GM19397 (cell line): ENCODE results near the gene NT5C3A.
"Not testable (repeated sequence)": the region's sequence is repeated elsewhere in the genome, so short reads cannot be mapped to it uniquely, and the experiment has no call there.

Experiments used
- ATAC-seq: cut with Tn5 transposase; IDR thresholded peaks from one replicate; pipeline ENCODE4 v1.9.1; 2021; ENCODE audit warnings: mild to moderate bottlenecking, moderate library complexity; ENCODE audit not compliant: unreplicated experiment

The NT5C3A gene

DNA sequence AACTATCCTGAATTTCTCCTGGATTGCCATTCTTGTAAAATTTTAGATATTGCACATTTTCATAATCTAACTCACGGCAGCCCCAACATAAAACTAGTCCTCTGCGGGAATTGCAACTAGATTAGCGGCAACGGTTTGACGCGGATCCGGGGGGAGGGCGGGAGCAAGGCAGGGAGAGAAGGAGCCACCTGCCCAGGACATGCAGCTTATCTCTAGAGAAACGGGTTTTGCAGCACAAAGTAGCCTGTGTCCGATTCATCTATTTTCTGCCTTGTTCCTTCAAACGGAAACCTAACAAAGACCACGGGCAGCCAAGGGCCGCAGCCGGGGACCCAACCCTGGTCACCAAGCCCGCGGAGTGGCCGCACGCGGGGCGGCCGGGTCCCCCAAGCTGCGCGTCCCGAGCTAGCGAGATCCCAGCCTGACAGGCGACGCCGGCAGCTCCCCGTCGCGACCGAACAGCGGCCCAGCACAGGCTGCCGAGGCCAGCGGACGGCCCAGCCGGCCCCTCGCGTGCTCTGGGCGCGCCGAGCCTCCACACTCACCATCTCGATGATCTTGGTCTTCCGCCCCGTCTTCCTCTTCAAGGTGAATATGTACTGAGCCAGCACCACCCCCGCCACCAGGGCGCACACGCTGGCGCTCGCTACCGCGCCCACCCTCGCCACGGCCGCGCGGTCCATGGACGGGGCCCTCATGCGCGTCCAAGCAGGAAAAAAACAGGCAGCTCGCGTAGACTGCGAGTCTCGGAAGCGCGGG lies at the start of gene NT5C3A:
NT5C3A (minus strand) TSS at position 754 of the 759 bp plus-strand sequence; CDS start at position 683, 71 bp downstream.
- peak; percentile 41 for ATAC-seq

DNA sequence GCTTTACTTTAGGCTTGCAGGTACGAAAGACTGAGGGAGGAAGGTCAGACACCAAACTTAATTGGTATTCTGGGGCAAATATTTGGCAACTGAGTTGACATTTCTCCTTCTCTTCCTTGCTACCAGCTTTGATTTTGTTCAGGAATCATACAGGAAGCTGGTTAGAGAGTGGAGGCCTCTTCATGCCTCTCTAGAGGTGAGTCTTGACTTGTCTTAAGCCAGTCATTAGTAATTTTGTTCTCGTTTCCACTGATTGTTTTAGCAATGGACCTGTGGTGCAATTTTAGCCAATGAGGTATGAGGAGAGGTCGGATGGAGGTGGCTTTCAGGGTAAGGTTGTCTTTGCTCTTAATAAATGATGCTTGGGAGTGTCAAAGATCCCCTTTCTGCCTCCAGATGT lies 49.0 kb upstream of the NT5C3A start:
- ATAC-seq, result no peak

- no peak for ATAC-seq
Observed at GRCh38 chr7:33109758-33110238, 47.2 kb upstream of the NT5C3A start.

DNA sequence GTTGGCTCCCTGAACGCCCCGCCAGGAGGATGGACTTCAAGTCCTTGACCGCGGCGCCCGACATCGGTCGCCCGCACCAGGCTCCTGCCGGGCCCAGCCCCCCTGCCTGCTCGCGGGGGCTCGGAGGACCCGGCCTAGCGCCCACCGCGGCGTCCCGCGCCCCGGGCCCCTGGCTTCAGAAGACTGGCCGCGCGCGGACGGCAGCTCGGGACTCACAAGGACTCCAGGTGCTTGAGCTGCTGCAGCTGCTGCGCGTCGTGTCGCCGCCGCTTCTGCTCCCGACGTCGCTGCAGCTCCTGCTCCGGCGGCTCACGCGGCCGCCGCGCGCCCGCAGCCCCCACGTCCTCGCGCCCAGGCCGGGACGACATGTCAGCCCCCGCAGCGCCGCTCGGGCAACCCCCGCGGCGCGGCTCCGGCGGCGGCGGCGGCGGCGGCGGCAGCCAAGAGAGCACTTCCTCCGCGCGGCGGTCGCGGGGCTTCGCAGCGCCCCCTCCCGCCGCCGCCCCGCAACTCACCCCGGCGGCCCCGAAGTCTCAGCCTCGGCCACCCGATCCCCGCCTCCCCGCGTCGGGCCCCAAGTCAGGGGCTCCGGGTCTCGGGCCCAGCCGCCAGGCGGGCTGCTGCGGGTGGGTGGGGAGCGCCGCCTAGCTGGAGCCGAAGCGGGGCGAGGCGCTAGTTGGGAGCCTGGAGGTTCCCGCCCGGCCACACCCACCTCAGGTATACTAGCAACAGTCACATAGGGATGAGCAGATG lies 46.6 kb upstream of the NT5C3A start, which contains the start of gene RP9:
RP9 (minus strand) TSS at position 400 of the 753 bp plus-strand sequence; CDS start at position 368, 32 bp downstream.
- ATAC-seq, result peak; percentile 89

DNA sequence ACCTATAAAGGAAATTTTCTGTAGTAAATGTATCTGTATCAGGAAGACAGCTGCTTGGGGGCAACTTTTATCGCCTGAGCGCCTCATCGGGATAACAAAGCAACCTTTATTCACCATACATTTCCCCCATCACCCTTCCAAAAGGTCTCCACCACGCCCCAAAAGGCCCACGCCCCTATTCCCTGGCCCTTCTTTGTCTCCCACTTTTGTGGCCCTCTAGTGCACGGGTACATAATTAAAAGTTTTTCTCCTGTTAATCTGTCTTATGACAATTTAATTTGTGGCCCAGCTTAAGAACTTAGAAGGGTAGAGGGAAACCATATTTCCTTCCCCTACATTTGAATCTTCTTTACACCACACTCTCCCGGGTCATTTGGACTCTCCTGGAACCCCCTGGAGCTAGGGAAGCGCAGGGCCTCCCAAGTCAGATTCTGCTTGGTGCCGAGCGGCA lies 46.0 kb upstream of the NT5C3A start:
- ATAC-seq, result peak; percentile 10

GRCh38 chr7:33107136-33108066 lies 44.8 kb upstream of the NT5C3A start:
- no peak for ATAC-seq

DNA sequence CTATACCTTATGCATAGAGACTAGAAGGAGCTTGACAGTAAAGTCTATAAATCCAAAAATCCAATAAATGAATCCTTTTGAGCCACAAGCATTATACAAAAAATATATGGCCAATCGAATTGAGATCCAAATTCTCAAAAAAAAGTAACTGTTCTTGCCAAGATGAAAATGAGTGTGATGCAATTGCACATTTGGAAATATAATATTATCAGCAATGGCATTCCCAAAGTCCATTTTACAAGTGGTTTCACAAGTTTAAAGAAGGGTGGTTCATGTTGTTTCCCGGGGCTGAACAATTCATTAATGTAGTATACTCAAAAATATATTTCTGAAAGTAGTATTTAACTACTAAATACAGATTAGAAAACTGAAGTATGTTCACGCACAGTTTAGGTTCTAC lies 39.3 kb upstream of the NT5C3A start:
- no peak for ATAC-seq

DNA sequence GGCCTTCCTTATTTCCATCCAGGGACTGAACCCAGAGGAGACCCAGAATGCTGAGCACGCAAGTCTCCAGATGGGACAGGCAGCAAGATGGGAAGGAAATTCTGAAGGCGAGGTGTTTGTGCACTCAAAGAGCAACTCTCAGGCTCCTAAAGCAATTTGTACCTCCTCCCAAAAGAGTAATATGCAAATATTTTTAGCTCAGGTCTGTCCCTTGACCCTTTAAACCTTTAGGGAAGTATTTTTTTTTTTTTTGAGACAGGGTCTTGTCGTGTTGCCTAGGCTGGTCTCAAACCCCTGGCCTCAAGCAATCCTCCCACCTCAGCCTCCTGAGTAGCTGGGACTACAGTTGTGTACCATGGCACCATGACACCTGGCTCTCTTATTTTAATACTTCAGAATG lies 38.2 kb upstream of the NT5C3A start:
- ATAC-seq, result no peak

GRCh38 chr7:33099154-33099940 lies 36.8 kb upstream of the NT5C3A start:
- ATAC-seq, result no peak

- not testable (repeated sequence) for ATAC-seq
Observed at GRCh38 chr7:33094745-33095275, 32.2 kb upstream of the NT5C3A start.

GRCh38 chr7:33093266-33093665 lies 30.7 kb upstream of the NT5C3A start:
- ATAC-seq, result no peak

DNA sequence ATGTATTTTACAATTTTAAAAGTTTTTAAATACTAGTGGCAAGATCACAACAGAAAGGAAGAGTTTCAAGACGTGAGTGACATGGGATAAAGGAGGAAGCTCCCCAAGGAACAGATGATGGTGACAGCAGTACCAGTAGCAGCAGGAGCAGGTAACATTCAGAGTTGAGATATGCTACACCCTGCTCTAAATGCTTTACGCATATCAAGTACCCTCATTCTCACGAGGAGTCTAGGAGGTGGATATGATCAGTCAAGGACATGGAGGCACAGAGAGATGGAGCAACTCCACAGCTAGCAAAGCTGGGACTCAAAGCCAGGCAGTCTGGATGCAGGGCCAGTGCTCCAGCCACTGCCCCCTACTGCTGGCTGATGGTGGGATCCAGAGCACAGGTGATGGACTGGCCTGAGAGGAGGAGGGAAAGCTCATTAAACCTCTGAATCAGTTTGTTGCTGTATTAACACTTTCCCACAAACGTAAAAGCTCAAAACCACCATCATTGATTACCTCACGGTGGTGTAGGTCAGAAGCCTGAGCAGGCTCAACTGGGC lies 29.1 kb upstream of the NT5C3A start:
- no peak for ATAC-seq

GRCh38 chr7:33091111-33091531 lies 28.5 kb upstream of the NT5C3A start:
- no peak for ATAC-seq

GRCh38 chr7:33089142-33089541 lies 26.6 kb upstream of the NT5C3A start:
- no peak for ATAC-seq

- ATAC-seq, result no peak
Observed at GRCh38 chr7:33087858-33088257, 25.3 kb upstream of the NT5C3A start.

DNA sequence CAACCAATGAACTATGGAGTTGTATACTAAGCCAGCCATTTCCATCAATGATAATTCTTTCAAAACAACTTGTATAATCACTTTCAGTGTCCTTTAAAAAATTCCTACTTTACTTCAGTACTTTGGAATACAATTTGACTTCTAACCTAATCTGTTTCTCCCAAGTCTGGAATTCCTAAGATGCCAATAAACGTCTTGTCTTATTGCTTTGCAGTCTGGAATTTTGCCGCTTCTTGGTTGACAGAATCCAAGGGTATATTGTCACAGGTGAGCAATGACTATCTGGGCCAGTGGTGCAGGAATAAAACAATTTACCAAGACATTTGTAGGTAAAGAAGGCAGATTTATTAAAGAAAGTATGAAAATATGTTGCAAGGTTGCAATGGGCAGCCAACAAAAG lies 24.8 kb upstream of the NT5C3A start:
- ATAC-seq, result no peak

- no peak for ATAC-seq
Observed at GRCh38 chr7:33079763-33080690, 17.5 kb upstream of the NT5C3A start.

DNA sequence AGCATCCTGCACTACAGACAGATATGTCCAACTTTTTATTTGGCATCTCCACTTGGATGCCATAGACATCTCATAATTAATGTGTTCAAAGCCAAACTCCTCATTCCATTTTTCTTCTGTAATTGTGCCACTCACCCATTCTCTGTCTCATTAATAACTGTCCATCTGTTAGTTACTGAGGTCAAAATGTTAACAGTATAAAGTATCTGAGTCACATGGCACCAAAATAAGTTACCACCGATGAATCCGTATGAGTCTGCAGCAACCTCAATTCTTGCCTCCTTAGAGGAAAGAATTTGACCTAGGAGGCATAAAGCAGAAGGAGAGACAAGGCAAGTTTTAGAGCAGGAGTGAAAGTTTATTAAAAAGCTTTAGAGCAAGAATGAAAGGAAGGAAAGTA lies 16.5 kb upstream of the NT5C3A start:
- ATAC-seq, result no peak
